Putamen (tissue), 1 donor: Measurements from ENCODE around the gene SMG1.
"Not testable (repeated sequence)": the region's sequence is repeated elsewhere in the genome, so short reads cannot be mapped to it uniquely, and the experiment has no call there.

ENCODE experiments used
- DNase-seq: peaks from one replicate; pipeline ENCODE4 v3.0.0-alpha.2; 2016; ENCODE audit warnings: low spot score

The SMG1 gene

GRCh38 chr16:18925986-18926865 lies at the start of gene SMG1:
SMG1 (minus strand) TSS chr16:18926408; CDS start chr16:18926041, 367 bp downstream.
- DNase-seq, result peak; percentile 92

- no peak for DNase-seq
Observed at GRCh38 chr16:18975109-18975508, 48.9 kb upstream of the SMG1 start.

- DNase-seq, result no peak
Observed at GRCh38 chr16:18969855-18970240, 43.6 kb upstream of the SMG1 start.

GRCh38 chr16:18969050-18969854 lies 43.0 kb upstream of the SMG1 start:
- peak; percentile 84 for DNase-seq

GRCh38 chr16:18966791-18967190 lies 40.6 kb upstream of the SMG1 start:
- DNase-seq, result no peak

GRCh38 chr16:18965555-18965954 lies 39.3 kb upstream of the SMG1 start:
- no peak for DNase-seq

GRCh38 chr16:18959031-18959505 lies 32.9 kb upstream of the SMG1 start:
- DNase-seq, result no peak

- DNase-seq, result no peak
Observed at GRCh38 chr16:18958621-18959029, 32.4 kb upstream of the SMG1 start.

GRCh38 chr16:18956658-18957241 lies 30.5 kb upstream of the SMG1 start:
- DNase-seq, result not testable (repeated sequence)

GRCh38 chr16:18955874-18956580 lies 29.8 kb upstream of the SMG1 start:
- DNase-seq, result not testable (repeated sequence)

GRCh38 chr16:18953547-18953946 lies 27.3 kb upstream of the SMG1 start:
- DNase-seq, result no peak

GRCh38 chr16:18950469-18951185 lies 24.4 kb upstream of the SMG1 start:
- DNase-seq, result no peak

GRCh38 chr16:18948372-18949020 lies 22.3 kb upstream of the SMG1 start:
- DNase-seq, result no peak

- no peak for DNase-seq
Observed at GRCh38 chr16:18945233-18945632, 19.0 kb upstream of the SMG1 start.

GRCh38 chr16:18943414-18943813 lies 17.2 kb upstream of the SMG1 start:
- DNase-seq, result no peak

- no peak for DNase-seq
Observed at GRCh38 chr16:18942061-18942460, 15.9 kb upstream of the SMG1 start.

GRCh38 chr16:18941471-18941870 lies 15.3 kb upstream of the SMG1 start:
- DNase-seq, result no peak

- DNase-seq, result no peak
Observed at GRCh38 chr16:18938986-18939385, 12.8 kb upstream of the SMG1 start.

- no peak for DNase-seq
Observed at GRCh38 chr16:18937390-18937789, 11.2 kb upstream of the SMG1 start.

GRCh38 chr16:18936727-18937340 lies 10.6 kb upstream of the SMG1 start:
- DNase-seq, result no peak
